H7 (cell line): Measurements from ENCODE around the gene PLCB3. TPM values are rescaled to one million over a fixed set of nuclear protein-coding genes. Genes with fewer than 3 reads are reported as not detected.

ENCODE experiments used
- DNase-seq: peaks from one replicate; pipeline ENCODE4 v3.0.0; 2012
- H3K27me3 ChIP-seq: 2 replicates; pipeline ENCODE4 v1.6.0; 2011; ENCODE audit warnings: mild to moderate bottlenecking, low read length; ENCODE audit not compliant: control insufficient read depth, insufficient read depth
- H3K36me3 ChIP-seq: replicated peaks from 2 replicates; pipeline ENCODE4 v1.5.1; 2011; ENCODE audit warnings: low read length; ENCODE audit not compliant: control insufficient read depth, insufficient read depth
- H3K4me3 ChIP-seq: 2 replicates; pipeline ENCODE4 v1.5.1; 2011; ENCODE audit warnings: low read depth, mild to moderate bottlenecking, control low read depth, low read length, moderate library complexity; ENCODE audit not compliant: insufficient read depth
- total RNA-seq: library from RNA; depleted of rRNA; stranded (reverse); fragments of >200 nt; shearing (Covaris generic); gene quantifications from 2 replicates; pipeline ENCODE4 v1.2.3, GENCODE V29; 2014; rRNA removed

PLCB3 gene
- total RNA-seq = 70.0 and 87.0 TPM in 2 replicates

DNA sequence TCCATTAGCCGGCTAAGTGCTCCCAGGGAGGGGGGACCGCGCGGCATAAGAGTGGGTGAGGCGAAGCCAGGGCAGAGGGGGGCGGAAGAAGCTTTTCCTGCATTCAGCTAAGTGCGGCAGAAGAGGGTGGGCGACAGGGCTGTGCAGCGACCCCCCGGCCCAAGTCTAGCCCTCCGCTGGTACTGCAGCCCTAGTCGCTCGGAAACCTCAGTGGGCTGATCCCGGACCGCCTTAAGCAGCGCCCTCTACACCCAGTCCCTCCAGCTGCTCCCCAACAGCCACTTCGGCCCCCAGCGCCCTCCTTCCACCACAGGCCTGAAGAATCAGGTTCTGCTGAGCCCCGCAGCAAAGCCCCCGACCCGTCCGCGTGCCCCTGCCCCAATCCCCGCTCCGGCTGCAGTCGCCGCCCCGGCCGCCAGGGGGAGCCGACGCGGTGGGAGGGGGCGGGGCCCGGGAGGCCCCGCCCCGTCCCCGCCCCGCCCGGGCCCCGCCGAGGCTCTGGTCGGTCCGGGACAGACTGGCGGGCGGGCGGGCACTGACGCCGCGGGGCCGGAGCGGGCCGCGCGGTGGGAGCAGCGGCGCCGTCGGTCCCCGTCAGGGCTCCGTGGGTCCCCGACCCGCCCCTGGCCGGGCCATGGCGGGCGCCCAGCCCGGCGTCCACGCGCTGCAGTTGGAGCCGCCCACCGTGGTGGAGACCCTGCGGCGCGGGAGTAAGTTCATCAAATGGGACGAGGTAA is at the start of gene PLCB3:
Gene PLCB3, plus strand, starts transcription at position 515 of the 737 bp plus-strand sequence. Its CDS starts 120 bp downstream, at position 635.
- no peaks in the 10 kb centered on the region for H3K27me3 ChIP-seq
- DNase-seq = peak; percentile 99
- peaks cover 6% of the 10 kb centered on the region for H3K36me3 ChIP-seq
- H3K4me3 ChIP-seq = peak within 1 kb of the TSS; percentile 84

DNA sequence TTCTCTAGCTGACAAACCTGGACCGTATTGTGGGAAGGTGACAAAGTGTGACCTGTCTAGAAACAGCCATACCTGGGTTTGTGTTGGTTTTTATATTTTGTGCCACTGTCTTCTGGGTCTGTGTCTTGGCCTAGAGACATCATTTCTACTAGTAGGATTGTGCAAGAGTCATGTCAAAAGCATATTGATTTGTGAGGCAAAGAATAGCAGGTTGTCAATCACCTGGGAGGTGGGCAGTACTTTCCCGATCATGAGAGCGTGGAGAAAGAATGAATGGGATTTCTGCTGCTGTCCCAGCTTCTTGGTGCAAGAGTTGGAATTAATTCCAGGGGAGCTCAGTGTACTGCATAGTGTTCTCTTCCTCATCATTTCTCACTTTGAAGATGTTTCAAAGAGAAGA is 49.8 kb upstream of the PLCB3 start:
- peaks cover 55% of the 10 kb centered on the region for H3K36me3 ChIP-seq
- no peaks in the 10 kb centered on the region for H3K27me3 ChIP-seq
- no peak for DNase-seq
- no peak overlapping the region for H3K4me3 ChIP-seq

DNA sequence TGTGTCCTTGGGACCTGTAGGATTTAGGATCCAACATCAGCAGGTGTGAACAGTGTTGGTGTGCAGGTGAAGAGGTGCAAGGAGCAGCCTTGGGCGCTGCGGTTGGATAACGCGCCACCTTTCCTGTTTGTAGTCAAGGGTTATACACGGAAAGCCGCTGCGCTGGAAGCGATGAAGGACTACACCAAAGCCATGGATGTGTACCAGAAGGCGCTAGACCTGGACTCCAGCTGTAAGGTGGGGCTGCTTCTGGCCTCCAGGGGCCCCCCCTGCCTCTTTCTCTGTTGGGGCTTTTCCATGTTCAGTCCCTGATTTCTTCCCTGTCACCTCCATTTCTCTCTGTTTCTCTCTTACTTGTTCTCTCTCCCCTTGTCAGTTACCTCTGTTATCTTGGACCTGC is 48.3 kb upstream of the PLCB3 start:
- no peaks in the 10 kb centered on the region for H3K27me3 ChIP-seq
- H3K36me3 ChIP-seq = peaks cover 42% of the 10 kb centered on the region
- DNase-seq = no peak

DNA sequence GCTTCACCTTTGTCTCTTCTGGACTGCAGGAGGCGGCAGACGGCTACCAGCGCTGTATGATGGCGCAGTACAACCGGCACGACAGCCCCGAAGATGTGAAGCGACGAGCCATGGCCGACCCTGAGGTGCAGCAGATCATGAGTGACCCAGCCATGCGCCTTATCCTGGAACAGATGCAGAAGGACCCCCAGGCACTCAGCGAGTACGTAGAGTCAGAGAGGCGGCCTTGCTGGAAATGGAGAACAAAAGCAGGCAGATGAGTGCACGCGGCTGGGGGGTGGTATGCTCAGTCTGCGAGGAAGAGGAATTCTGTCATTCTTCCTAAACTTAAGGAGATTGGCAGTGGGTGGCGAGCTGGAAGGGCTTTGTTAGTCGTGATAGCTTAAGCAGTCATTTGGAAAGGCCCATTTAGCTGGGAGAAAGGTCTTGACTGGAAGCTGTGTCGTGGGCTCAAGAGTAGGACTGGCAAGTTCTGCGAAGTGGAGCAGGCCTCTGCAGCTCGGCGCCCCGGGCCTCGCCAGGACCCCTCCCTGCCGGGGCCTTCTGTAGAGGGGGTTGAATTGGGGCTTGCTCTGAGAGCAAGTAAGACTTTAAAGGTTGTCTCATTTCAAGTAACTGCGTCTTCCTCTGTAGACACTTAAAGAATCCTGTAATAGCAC is 47.8 kb upstream of the PLCB3 start:
- peaks cover 38% of the 10 kb centered on the region for H3K36me3 ChIP-seq
- DNase-seq = no peak
- no peak overlapping the region for H3K4me3 ChIP-seq
- H3K27me3 ChIP-seq = no peaks in the 10 kb centered on the region

More for the DNA sequence above, 48.3 kb upstream of the PLCB3 start:
- H3K4me3 ChIP-seq = no peak overlapping the region

DNA sequence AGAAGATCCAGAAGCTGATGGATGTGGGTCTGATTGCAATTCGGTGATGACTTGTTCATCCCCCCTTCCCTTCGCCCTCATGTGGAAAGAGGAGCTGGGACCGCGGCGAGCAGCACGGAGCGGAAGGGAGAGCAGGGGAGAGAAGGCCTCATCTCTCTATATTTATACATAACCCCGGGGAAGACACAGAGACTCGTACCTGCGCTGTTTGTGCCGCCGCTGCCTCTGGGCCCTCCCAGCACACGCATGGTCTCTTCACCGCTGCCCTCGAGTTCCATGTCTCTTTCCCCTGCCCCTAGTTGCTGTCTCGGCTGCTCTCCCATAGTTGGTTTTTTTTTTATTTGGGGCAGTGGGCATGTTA is 47.3 kb upstream of the PLCB3 start:
- H3K36me3 ChIP-seq = peaks cover 38% of the 10 kb centered on the region
- no peaks in the 10 kb centered on the region for H3K27me3 ChIP-seq
- no peak overlapping the region for H3K4me3 ChIP-seq
- DNase-seq = peak; percentile 50

- peak; percentile 96 for DNase-seq
- Histone ChIP-seq H3K27me3 (no peaks in the 10 kb centered on the region), H3K4me3 (no peak overlapping the region), H3K36me3 (peaks cover 38% of the 10 kb centered on the region)
These were observed 46.8 kb upstream of the PLCB3 start for GRCh38 chr11:64204464-64204989.

- peaks cover 24% of the 10 kb centered on the region for H3K36me3 ChIP-seq
- no peak within 1 kb of the TSS for H3K4me3 ChIP-seq
- DNase-seq = peak; percentile 57
- H3K27me3 ChIP-seq = no peaks in the 10 kb centered on the region
These were observed 44.7 kb upstream of the PLCB3 start, which contains the start of gene FERMT3 for GRCh38 chr11:64206457-64207255. FERMT3 (plus strand) TSS chr11:64206721; CDS start chr11:64207365, 644 bp downstream.

DNA sequence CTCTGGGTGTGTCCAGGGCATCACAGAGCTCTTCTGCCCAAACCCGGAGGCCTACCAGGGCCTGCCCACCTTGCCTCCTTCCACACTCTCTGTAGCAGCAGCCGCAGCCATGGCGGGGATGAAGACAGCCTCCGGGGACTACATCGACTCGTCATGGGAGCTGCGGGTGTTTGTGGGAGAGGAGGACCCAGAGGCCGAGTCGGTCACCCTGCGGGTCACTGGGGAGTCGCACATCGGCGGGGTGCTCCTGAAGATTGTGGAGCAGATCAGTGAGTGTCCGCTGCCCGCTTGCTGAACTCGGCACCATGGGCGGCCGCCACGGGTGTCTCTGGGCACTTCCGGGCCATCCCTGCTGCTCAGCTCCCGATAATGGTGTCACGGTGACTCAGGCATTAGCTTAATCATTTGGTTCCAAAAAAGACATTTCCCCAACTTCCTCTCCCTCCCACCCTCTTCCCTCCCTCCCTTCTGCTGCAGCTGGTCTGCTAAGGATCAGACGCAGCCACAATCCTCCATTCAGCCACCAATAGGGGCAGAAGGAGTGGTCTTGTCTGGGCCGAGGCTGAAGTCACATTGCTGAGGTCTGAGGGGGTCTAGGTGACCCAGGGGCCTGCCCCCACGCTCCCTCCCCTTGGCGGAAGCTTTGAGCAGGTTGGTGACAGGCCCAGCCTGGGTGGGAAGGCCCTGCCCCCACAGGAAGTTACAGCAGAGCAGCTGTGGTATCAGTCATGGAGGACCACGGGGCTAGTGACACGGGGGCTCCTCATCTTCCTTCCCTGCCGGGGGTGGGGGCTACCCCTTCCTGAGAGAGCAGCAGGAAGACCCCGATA is 43.9 kb upstream of the PLCB3 start:
- Histone ChIP-seq H3K36me3 (peaks cover 18% of the 10 kb centered on the region), H3K4me3 (no peak overlapping the region), H3K27me3 (no peaks in the 10 kb centered on the region)
- DNase-seq = peak; percentile 52

GRCh38 chr11:64208086-64208795 is 43.1 kb upstream of the PLCB3 start:
- H3K36me3 ChIP-seq = peaks cover 11% of the 10 kb centered on the region

DNA sequence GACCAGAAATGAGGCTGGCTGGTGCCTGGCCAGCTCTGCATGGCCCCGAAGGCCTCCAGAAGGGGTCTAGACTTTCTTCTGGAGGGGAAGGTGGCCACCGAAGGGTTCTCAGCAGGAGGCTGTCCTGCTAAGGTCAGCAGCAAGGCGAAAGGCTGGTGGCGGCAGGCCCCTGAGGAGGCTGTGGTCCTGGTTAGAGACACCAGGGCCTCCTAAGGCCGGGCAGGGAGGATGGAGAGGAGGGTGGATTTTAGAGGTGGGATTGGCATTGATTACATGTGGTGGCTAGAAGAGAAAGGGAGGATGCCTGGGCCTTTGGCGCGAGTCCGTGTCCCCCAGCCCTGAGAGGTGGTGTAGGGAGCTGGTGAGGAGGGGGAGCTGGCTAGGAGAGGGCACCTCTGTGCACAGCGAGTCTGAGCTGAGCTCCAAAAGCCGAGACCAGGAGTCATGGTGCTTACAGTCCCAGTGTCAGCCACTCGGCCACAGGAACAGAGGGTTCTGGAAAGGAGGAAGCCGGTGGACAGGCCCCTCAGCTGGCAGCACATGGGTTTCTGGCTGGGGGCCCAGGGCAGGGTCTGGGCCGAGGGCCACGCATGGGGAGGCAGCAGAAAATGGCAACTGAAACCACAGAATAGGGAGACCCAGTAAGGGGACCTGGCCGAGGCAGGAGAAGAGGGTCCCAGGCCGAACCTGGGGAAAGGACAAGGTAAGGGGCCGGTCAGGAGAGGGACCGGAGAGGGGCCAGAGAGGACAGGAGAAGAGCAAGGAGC is 42.4 kb upstream of the PLCB3 start:
- H3K36me3 ChIP-seq = peaks cover 10% of the 10 kb centered on the region
- H3K4me3 ChIP-seq = no peak overlapping the region
- DNase-seq = peak; percentile 58
- no peaks in the 10 kb centered on the region for H3K27me3 ChIP-seq

More at GRCh38 chr11:64208086-64208795, 43.1 kb upstream of the PLCB3 start:
- Histone ChIP-seq H3K4me3 (no peak overlapping the region), H3K27me3 (no peaks in the 10 kb centered on the region)
- DNase-seq = peak; percentile 60

DNA sequence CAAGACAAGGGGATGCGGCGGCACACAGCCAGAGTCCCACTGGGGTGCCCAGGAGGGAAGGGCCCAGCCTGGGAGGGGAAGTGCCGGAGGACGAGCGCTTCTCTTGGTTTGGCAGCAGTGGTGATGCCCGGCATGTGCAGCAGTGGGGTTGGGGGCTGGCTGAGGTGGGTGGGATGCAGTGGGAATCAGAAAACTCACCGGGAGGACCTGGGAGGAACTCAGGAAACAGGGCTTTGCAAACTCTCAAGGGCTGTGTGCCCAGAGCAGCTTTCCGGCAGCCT is 41.8 kb upstream of the PLCB3 start:
- H3K36me3 ChIP-seq = peaks cover 10% of the 10 kb centered on the region
- no peaks in the 10 kb centered on the region for H3K27me3 ChIP-seq
- no peak overlapping the region for H3K4me3 ChIP-seq
- DNase-seq = no peak

GRCh38 chr11:64210301-64211020 is 40.9 kb upstream of the PLCB3 start:
- Histone ChIP-seq H3K27me3 (no peaks in the 10 kb centered on the region), H3K4me3 (no peak overlapping the region), H3K36me3 (peaks cover 9% of the 10 kb centered on the region)
- DNase-seq = peak; percentile 51
